Astrocyte of the spinal cord (primary cell): Measurements from ENCODE around the gene SLC35F4.

Experiments used
- DNase-seq: peaks from one replicate; pipeline ENCODE4 v3.0.0; 2011; ENCODE audit warnings: low read depth, low spot score
- H3K4me3 ChIP-seq: 2 replicates; pipeline ENCODE4 v1.5.1; 2011; ENCODE audit warnings: low read depth, mild to moderate bottlenecking, low read length, moderate library complexity
- in situ Hi-C: cut with HindIII; loops from 2 replicates; pipeline ENCODE4 v1.10.0; 2017; ENCODE audit warnings: low sequenced_read_pairs
- TF ChIP-seq, protein P1 (sequence below): IDR thresholded peaks from 2 replicates; pipeline ENCODE4 v1.5.1; 2012; ENCODE audit warnings: low read depth, mild to moderate bottlenecking, low read length, inconsistent platforms

SLC35F4 gene

DNA sequence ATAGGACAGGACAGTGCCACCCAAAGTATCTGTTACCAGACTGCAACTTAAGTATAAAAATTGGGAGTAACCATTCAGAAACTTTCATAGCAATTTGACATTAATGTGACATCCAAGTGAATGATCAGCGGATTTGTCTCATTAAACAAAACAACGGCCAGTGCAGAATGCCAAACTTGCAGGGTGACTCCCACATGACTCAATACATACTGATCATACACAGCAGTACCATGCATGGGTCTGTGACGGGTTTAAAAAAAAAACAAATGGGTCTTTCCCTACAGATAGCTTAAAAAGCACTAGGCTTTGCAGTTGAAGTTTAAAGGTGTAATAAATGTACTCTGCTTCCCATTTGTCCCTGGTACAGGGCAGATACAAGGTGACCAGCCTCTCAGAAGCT lies 116.6 kb downstream of the SLC35F4 start:
- peak; percentile 58 for DNase-seq
- in situ Hi-C loops: no loop called here
- H3K4me3 ChIP-seq: no peak overlapping the region
- TF ChIP-seq, protein P1, sequence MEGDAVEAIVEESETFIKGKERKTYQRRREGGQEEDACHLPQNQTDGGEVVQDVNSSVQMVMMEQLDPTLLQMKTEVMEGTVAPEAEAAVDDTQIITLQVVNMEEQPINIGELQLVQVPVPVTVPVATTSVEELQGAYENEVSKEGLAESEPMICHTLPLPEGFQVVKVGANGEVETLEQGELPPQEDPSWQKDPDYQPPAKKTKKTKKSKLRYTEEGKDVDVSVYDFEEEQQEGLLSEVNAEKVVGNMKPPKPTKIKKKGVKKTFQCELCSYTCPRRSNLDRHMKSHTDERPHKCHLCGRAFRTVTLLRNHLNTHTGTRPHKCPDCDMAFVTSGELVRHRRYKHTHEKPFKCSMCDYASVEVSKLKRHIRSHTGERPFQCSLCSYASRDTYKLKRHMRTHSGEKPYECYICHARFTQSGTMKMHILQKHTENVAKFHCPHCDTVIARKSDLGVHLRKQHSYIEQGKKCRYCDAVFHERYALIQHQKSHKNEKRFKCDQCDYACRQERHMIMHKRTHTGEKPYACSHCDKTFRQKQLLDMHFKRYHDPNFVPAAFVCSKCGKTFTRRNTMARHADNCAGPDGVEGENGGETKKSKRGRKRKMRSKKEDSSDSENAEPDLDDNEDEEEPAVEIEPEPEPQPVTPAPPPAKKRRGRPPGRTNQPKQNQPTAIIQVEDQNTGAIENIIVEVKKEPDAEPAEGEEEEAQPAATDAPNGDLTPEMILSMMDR: no peak

DNA sequence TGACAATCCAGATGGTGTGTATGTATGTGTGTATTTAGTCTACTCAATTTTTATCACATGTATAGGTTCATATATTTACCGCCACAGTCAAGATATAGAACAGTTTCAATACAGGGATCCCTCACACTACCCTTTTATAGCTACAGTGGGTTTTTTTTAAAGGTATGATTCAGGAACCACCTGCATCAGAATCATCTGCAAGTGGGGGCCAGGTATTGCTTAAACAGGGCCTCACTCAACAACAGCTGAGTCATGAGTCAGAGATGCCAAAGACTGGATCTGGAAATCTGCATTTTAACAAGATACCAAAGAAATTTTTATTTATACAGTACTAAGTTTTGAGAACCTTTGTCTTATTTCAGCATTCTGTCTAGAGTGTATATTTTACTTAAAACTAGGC lies 117.6 kb downstream of the SLC35F4 start:
- no peak overlapping the region for H3K4me3 ChIP-seq
- in situ Hi-C loops: no loop called here
- TF ChIP-seq, protein P1: no peak
- DNase-seq: no peak

DNA sequence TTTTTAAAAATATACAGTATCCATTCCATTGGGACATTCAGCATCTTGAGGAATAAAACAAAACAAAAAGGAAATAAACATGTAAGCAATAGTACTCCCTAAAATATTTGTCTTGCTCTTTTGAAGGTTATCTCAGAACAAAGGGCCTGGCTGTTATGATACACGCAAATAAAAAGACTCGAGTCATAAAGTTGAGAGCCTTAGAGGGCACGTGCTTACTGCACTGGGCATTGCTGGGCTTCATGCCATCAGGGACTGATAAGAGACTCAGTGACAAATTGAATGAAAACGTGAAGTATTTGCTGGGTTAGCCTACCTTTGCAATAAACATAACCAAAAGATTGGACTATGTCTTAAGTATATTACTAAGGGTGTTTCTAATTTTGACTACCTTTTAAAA lies 118.9 kb downstream of the SLC35F4 start:
- in situ Hi-C loops: no loop called here
- no peak for DNase-seq
- TF ChIP-seq, protein P1: no peak
- H3K4me3 ChIP-seq: no peak overlapping the region

DNA sequence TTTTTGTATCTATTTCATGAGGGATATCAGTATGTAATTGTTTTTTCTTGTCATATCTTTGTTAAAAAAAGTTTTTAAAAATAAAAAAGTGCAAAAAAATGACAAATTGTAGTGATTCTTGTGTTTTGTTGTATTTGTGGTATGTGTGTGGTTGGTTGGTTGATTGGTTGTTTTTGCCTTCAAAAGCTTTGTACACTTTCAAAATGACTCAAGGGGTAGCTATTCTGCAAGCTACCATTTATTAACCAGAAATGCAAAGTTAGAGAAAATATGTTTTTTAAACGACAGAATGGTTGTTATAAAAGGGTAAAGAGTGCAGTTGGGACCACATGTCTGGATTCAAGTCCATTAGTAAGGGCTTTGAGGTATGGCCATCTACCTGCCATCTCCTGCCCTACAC lies 119.3 kb downstream of the SLC35F4 start:
- TF ChIP-seq, protein P1: no peak
- in situ Hi-C loops: no loop called here
- DNase-seq: no peak
- no peak overlapping the region for H3K4me3 ChIP-seq

DNA sequence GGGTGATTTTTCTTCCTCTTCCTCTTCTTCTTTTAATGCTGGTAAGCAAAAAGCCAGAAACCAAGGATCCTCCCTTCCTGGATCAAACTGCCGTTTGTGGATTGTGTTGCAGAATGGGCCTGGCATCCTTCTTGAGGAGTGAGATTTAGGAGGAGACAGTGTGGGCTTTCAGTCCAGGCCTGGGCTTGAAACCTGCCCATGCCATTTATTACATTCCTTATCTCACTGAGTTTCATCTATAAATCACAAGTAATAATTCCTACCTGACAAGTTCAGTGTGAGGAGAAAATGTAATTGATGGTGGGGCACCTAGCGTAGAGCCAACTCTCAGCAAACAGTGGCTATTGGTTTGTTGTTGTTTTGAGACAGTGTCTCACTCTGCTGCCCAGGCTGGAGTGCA lies 126.4 kb downstream of the SLC35F4 start:
- TF ChIP-seq, protein P1: no peak
- no peak for DNase-seq
- in situ Hi-C loops: no loop called here
- no peak overlapping the region for H3K4me3 ChIP-seq

DNA sequence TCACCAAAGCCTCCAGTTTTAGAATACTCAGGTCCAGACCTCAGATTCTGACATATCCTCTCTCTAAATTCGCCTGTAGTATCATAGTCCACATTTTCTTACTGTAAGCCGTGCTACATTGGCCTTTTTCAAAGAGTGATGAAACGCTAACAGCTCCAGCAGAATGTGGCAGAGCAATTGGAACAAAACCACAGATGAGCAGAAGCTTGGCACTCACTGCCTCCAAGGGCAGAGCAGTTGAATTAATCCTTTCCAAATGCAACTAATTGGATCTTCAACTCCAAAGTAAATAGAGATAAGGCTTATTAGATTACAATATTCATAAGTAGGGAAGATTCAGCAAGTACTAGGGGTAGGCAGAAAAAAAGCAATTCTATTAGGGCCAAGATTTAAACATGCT lies 128.3 kb downstream of the SLC35F4 start:
- no peak overlapping the region for H3K4me3 ChIP-seq
- in situ Hi-C loops: no loop called here
- no peak for DNase-seq
- TF ChIP-seq, protein P1: no peak

DNA sequence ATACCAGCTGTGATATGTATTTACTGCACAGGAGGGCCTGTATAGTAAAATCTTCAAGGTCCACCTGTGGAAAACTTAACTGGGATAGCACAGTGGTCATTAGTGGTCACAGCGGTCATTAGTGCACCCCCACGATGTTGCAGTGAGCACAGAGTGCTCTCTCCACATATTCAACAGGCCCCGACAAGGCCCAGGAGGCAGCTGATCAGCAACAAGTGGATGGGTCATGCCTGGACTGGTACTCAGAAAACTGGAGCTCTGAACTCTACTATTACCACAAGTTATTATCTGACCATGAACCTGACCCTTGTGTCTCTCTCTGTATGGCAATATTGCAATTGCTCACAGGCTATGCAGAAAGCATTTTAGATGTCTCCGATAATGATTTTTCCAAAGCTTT lies 129.5 kb downstream of the SLC35F4 start:
- in situ Hi-C loops: no loop called here
- H3K4me3 ChIP-seq: no peak overlapping the region
- DNase-seq: no peak
- TF ChIP-seq, protein P1: no peak
